AG09319 (cell line): ENCODE measurements around the gene MRPL23.

Experiments used
- DNase-seq: peaks from one replicate; pipeline ENCODE4 v3.0.0-alpha.2; 2010; ENCODE audit warnings: low read depth; ENCODE audit errors: extremely low read depth
- TF ChIP-seq, protein P1 (sequence below): IDR thresholded peaks from 2 replicates; pipeline ENCODE4 v1.5.1; 2011; ENCODE audit warnings: low read depth, mild to moderate bottlenecking, inconsistent platforms, low read length, moderate library complexity

Gene MRPL23

DNA sequence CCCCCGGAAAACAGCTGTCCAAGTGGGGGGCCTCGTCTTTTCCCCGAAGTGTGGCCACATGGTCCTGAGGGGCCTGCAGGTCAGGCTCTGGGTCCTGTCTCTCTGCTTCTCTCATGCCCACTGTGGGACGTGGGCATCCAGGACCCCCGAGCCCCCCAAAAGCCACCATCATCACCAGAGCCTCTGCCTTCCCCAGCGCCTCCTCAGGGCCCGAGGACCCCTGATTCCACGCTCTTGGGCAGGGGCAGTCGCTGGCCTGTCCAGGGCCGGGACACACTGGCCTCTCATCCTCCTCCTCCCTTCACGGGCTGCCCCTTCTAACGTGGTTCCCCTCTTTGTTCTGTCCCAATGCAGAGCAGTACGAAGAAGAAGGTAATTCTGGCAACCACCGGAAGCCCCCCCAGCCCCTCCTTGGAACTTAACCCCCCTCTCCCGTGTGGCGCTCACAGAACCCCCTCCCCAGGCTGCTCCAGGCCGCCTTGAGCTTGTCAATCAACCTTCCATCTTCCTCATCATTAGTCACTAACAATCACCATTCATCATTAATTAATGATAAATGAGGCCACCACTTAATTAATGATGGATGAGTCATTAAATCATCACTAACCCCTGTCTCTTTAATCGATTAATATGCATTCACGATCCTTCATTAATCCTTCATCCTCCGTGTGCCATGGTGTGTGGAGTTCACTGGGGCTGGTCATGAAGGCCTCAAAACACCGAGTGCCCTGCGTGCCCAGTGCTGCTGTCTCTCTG is 23.8 kb upstream of the MRPL23 start:
- TF ChIP-seq, protein P1, sequence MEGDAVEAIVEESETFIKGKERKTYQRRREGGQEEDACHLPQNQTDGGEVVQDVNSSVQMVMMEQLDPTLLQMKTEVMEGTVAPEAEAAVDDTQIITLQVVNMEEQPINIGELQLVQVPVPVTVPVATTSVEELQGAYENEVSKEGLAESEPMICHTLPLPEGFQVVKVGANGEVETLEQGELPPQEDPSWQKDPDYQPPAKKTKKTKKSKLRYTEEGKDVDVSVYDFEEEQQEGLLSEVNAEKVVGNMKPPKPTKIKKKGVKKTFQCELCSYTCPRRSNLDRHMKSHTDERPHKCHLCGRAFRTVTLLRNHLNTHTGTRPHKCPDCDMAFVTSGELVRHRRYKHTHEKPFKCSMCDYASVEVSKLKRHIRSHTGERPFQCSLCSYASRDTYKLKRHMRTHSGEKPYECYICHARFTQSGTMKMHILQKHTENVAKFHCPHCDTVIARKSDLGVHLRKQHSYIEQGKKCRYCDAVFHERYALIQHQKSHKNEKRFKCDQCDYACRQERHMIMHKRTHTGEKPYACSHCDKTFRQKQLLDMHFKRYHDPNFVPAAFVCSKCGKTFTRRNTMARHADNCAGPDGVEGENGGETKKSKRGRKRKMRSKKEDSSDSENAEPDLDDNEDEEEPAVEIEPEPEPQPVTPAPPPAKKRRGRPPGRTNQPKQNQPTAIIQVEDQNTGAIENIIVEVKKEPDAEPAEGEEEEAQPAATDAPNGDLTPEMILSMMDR = no peak

DNA sequence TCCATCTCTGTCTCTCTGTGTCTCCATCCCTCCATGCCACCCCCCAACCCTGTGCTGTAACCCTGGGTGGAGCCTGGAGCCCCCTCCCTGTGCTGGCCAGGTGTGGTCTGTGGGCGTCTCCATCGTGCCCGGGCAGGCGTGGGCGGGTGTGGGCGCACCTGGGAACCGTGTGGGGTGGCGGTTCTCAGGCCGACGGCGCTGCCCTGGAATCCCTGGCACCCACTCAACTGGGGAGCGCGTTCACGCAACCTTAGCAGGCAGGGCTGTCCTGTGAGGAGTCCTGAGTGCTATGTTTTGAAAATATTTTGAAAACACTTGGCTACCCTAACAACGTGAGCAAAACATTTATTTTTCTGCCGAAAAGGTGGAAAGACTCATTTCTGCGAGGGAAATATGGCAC is 23.0 kb upstream of the MRPL23 start:
- TF ChIP-seq, protein P1 = no peak

More for the DNA sequence above, 23.8 kb upstream of the MRPL23 start:
- no peak for DNase-seq

DNA sequence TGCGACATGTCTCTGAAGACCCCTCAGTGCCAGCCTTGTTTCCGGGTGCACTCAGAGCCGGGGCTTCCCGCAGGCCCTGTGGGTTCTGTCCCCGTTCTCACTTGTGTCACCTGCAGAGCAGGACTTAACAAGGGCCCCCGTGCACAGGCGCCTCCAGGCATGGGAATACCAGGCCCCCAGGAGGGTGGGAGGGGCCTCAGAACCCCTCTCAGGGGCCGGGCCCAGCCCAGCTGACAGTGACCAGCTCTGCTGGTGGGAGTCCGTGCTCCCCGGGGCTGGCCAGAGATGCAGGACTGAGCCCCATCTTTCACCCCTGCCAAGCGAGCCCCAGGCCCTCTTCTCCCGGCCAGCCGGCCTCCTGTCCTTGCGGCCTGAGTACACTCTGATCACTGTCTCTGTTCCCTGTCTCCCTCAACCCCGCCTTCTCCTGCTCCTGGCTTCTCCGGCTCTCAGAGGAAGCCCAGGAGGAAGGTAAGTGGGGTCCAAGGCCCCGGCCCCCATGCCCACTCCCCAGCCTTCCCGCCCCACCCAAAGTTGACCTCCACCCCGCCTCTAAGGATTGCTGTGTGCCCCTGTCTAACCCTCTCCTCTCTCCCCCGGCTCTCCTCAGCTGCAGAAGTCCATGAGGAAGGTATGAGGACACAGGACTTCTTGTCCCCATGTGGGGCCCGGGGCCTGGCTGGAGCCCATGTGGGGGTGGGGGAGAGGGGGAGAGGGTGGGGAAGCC is 22.3 kb upstream of the MRPL23 start:
- no peak for DNase-seq
- TF ChIP-seq, protein P1 = no peak

More for the DNA sequence above, 23.0 kb upstream of the MRPL23 start:
- DNase-seq = no peak

DNA sequence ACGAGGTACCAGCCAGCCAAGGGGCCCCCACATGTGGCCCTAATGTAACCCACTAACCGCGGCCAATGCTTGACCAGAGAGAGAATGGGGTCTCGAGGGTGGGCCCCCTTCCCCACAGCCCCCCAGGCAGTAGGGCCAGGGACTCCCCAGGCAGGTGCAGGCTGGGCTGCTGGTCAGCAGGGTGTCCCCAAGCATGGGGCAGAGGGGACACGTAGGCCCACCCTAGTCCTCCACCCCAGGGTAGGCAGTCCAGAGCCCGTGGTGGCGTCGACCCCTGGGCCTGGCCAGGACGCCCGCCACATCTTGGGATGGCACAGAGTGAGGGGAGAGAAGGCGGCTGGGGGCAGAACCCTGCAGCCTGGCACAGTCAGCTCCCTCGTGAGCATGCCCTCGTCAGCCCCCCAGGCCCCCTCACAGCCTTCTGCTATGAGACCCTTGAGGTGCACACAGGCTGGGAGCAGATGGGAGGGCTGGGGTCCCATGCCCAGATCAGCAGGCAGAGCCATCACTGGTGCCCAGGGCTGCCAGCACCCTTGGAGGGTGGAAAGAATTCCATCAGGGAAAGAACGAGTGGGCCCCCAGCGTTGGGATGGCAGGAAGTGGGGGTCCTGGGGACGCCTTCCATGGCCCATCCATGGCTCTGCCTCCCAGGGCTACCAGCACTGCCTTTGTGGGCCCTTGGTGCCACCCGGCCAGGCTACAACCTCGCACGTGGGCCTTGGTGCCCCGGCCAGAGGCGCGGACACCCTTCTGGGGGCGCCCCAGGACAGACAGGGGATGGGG is 21.6 kb upstream of the MRPL23 start:
- DNase-seq = no peak
- TF ChIP-seq, protein P1 = no peak

DNA sequence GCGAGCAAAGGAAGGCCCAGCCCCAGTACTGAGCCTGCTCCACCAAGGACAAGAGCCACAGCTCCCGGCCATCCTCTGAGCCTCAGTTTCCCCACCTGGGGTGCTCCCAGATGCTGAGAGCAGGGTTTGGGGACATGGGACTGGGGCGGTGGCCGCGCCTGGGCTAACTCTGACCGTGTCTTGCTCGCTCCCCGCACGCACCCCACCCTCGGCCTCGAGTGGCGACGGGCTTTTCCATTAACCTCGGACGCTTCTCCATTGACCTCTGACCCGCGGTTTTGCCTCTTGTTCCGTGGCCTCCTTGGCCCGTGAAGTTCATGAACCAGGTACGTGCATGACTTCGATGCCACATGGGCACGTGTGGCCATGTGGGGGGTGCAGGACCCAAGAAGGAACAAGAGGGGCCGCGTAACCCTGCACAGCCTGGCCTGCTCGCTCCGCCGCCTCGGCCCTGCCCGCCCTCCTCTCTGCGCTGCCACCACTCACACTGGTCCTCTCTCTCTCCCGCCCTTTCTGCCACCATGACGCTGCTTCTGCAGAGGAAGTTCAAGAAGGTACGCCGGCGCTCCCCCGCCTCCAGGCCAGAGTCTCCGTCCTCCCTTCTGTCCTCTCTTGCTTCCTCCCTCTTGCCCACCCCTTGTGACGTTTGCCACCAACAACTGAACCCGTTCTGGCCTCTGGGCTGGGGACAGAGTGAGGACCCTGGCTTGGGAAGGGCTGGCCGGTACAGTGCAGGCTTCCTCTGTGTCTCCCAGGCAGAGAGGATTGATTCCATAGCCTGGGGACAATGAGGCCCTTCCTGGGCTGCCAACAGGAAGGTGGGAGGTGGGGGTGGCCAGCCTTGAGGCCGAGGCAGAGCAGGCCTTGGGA is 20.7 kb upstream of the MRPL23 start:
- no peak for DNase-seq
- TF ChIP-seq, protein P1 = no peak

DNA sequence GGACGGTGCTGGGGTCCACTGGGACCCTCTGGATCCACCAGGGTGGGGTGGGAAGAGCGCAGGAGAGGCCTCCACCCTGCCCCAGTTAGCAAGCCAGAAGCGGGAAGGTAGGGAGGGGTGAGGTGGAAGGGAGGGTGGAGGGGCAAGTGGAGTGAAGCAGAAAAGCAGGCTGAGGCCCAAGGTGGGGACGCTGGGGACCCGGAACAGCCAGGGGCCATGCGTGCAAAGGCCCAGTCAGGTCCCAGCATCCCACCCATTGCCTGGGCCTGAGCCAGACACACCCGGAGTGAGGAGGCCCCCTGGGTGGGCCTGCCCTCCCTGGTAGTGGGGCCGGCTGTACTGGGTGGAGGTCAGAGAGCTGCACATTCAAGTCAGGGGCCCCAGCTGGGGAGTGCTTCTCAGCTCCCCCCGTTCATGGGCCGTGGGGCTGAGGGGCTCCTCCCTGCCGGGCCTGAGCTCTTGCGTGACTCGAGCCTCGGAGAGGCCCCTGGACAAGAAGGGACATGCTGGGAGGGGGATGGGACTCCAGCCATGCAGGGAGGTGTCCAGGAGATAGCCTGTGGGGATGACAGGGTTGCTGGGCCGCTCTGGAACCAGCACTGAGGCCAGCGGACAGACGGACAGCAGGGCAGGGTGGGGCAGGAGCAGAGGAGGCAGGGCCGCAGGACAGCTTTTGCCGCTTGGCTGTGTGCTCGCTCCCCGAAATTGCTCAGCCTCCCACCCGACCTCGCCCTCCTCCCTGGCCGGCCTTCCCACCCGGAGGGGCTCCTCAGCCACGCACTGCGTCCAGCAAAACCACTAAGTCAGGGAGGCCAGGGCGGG is 19.9 kb upstream of the MRPL23 start:
- no peak for DNase-seq
- TF ChIP-seq, protein P1 = no peak
